Stimulated activated CD4-positive, alpha-beta T cell treated with anti-CD3 and anti-CD28 coated beads, Interleukin-1b, Interleukin-23, amount 100 ng/mL, for 24 hours (primary cell): ENCODE results near the gene CCDC71L.
"Not testable (repeated sequence)": the region's sequence is repeated elsewhere in the genome, so short reads cannot be mapped to it uniquely, and the experiment has no call there.

Experiments used
- DNase-seq, 4 experiments: peaks; one replicate each; pipeline ENCODE4 v3.0.0-alpha.2; 2020; ENCODE audit warnings: low read depth in 4 of 4, low spot score in 1 of 4

CCDC71L gene

GRCh38 chr7:106660862-106661720, at the start of gene CCDC71L:
Gene CCDC71L, minus strand, starts transcription at chr7:106661158. Its CDS starts 262 bp downstream, at chr7:106660896.
- peak; percentile 83 to 87 (median 84) for DNase-seq

GRCh38 chr7:106709604-106710003, 48.6 kb upstream of the CCDC71L start:
- not testable (repeated sequence) for DNase-seq

- DNase-seq, result no peak
Observed at GRCh38 chr7:106704000-106704840, 43.3 kb upstream of the CCDC71L start.

DNA sequence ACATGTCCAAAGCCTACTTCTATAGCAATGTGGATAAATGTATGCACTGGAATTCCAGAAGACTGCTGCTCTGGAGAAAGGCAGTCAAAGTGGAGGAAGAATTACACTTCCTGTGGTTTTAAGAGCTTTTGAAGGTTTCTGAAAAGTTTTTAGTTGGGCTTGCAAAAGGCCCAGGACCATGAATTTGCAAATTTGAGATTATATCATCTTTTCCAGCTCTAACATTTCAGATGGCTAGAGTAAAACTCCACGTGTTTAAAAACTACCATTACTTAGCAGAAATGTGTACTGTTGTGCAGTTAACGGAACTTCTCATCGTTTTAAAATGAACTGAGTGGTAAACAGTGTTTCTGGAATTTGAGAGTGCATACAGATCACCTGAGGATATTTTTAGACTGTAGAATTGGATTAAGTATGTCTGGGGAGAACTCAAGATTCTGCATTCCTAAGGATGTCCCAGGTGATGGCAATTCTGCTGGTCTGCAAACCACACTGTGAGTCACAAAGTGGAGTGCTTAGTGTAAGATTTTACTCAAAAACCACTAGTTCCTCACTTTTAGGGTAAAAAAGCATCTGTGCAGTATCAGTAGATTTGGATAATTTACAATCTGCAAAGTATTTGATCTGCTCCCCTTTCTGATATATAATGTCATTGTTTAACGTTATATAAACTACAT, 32.9 kb upstream of the CCDC71L start:
- DNase-seq, result no peak

GRCh38 chr7:106692450-106693051, 31.6 kb upstream of the CCDC71L start:
- DNase-seq, result no peak

DNA sequence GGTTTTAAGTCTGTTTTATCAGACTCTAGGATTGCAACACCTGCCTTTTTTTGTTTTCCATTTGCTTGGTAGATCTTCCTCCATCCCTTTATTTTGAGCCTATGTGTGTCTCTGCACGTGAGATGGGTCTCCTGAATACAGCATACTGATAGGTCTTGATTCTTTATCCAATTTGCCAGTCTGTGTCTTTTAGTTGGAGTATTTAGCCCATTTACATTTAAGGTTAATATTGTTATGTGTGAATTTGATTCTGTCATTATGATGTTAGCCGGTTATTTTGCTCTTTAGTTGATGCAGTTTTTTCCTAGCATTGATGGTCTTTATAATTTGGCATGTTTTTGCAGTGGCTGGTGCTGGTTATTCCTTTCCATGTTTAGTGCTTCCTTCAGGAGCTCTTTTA, 27.2 kb upstream of the CCDC71L start:
- not testable (repeated sequence) for DNase-seq

DNA sequence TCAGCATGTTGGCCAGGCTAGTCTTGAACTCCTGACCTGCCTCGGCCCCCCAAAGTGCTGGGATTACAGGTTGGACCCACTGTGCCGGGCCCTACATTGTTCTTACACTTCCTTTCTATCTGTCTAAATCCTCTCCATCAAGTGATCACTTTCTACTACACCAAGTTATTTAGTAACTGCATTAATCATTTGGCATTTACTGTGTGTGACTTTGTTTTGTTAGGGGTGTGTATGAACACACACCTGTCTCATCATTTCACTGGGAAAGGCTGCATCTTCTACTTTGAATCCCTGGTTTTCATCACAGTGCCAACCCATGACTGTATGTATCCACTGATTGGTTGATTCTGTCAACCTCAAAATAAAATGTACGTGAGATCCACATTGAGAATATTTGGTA, 23.0 kb upstream of the CCDC71L start:
- DNase-seq, result no peak

- no peak for DNase-seq
Observed at GRCh38 chr7:106681815-106682495, 21.0 kb upstream of the CCDC71L start.

DNA sequence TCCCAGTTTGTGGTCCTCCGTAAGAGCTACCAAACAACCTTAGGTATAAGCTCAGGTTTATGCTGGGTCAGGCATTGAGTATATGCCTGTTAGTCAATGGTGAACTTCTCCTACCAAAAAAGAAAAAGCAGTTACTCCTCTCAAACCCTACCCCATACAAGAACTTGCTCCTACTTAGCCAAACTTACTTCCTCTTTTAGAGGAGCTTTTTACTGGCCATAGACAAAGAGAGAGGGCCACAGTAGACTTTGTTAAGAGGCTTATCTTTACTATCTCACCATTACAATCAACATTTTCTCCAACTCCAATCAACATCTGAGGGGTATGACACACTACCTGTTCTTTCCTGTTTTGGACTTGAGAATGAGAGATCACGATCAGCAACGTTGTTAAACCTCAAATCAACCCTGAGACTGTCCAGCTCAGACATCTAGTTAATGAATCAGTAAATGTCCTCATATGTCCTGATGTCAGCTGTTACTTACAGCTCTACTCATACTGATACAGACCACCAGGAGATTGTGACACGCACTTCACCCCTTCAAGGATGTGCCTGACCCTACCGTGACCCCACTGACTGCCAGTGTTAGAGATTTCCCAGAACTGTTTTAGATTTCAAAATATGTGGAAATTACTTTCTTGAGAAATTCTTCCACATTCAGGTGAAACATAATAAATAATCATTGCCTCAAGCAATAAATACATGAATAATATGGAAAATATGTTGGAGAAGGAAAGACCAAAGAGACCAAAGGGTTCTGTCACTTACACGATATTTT, 18.4 kb upstream of the CCDC71L start:
- DNase-seq, result no peak

DNA sequence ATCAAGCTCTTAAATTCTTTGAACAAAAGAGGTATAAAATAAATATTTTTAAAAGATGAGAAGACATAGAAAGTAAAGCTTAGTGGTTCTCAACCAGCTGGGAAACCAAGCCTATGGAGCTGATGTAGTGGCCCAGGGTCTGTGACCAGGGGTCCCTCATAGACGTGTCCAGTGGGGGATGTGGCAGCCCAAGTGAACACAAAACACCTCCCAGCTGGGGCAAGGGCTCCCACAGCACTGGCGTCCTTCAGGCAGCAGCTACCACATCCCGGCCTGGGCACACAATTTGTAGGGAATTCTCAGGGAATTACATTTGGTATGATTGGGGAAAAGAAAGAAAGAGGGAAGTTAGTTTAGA, 17.8 kb upstream of the CCDC71L start:
- DNase-seq, result no peak

GRCh38 chr7:106676506-106676905, 15.5 kb upstream of the CCDC71L start:
- DNase-seq, result not testable (repeated sequence)

DNA sequence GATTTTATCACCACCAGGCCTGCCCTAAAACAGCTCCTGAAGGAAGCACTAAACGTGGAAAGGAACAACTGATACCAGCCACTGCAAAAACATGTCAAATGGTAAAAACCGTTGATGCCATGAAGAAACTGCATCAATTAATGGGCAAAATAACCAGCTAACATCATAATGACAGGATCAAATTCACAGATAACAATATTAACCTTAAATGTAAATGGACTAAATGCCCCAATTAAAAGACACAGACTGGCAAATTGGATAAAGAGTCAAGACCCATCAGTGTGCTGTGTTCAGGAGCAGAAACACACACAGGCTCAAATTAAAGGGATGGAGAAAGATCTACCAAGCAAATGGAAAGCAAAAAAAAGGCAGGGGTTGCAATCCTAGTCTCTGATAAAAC, 12.7 kb upstream of the CCDC71L start:
- DNase-seq, result not testable (repeated sequence)

DNA sequence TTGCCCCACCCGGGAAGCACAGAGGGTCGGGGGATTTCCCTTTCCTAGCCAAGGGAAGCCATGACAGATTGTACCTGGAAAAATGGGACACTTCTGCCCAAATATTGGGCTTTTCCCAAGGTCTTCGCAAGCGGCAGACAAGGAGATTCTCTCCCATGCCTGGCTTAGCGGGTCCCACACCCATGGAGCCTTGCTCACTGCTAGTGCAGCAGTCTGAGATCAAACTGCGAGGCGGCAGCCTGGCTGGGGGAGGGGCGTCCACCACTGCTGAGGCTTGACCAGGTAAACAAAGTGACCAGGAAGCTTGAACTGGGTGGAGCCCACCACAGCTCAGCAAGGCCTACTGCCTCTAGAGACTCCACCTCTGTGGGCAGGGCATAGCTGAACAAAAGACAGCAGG, 11.0 kb upstream of the CCDC71L start:
- DNase-seq, result not testable (repeated sequence)

DNA sequence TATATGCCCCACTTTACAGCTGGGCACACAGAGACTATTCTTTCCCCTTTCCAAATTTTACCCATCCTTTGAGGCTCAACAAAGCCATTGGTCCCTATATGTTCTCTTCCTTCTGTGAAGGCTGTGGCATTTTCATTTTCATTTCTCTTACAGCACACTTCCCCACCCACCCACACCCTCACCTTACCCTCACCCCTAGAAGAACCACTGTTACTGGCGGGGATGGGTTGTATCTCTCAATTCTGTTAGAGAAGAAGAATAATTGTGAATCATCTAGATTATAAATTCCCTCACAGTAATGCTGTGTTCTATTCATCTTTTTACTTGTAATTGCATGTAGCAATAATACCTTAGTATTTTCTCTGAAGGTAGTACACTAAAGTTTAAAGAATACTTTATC, 10.2 kb upstream of the CCDC71L start:
- DNase-seq, result no peak

GRCh38 chr7:106668861-106669524, 8.0 kb upstream of the CCDC71L start:
- DNase-seq, result no peak

DNA sequence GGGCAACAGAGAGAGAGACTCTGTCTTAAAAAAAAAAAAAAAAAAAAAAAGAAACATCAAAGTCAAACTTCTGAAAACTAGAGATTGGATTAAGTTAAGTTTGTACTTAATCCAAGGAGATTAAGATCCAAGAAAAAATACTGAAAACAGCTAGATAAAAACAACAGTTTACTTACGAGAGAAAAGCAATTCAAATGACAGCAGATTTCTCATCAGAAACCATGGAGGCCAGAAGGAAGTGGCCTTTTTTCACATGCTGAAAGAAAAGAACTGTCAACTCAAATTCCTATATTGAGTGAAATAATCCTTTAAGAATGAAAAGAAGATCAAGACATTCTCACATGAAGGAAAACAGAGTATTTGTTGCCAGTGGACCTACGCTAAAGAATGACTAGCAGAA, 5.4 kb upstream of the CCDC71L start:
- no peak for DNase-seq

- DNase-seq, result no peak
Observed at GRCh38 chr7:106664343-106664742, 3.4 kb upstream of the CCDC71L start.

DNA sequence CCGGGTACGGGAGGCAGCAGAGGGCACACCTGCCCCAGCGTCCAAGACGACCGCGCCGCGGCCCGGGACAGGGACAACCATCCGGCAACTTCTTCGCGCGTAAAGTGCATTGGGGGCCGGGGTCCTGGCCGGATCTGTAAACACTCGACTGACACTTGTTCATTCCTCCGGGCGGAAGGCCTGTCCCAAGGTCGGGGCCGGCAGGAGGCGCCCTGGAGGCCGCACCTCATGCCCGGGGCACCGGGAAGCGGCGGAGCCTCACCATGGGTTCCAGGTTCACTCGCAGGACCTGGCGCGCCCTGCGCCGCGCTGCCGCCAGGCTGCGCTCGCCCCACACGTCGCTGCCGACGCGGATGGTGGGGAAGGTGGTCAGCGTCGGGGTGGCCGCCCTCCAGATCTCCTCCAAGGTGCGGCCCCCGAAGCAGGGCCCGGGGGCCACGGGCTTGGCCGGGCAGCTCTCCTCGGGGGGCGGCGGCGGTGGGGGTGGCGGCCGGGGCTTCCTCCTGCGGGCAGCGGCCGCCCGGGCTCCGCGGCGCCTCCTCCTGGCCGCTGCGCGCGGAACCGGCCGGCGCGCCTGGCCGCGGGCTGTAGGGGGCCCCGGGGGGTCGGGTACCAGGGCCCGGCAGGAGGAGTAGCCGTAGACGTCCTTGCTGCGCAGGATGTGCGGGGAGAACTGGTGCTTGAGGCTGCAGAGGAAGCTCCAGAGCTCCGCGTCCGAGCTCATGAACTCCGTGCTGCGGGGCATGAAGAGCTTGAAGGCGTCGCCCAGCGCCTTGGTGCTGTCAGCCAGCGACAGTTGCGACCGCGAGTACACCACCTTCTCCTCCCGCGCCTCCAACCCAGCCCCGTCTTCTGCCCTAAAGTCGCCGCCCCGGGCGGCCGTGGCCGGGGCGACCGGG, 746 bp downstream of the CCDC71L start:
- DNase-seq, result peak; percentile 53 to 78 (median 72)
